Mucosa of gallbladder (tissue), 1 donor: ENCODE data around the gene ANK2. TPM values are rescaled to one million over a fixed set of nuclear protein-coding genes. Genes with fewer than 3 reads are reported as not detected.

ENCODE experiments used
- DNase-seq: peaks from one replicate; pipeline ENCODE4 v3.0.0-alpha.2; 2020; ENCODE audit warnings: low spot score
- total RNA-seq: library from RNA; stranded (reverse); gene quantifications from one replicate; pipeline ENCODE4 v1.2.1, GENCODE V29; 2021
- donor health status: DM: no; HTN: no; CAD: no.

Gene ANK2
- total RNA-seq, 1 donor from 2014 or later = 13.7 TPM

- no peak for DNase-seq
Measured at GRCh38 chr4:113336556-113336955, 287.1 kb downstream of the ANK2 start.

GRCh38 chr4:113339430-113339813, 290.0 kb downstream of the ANK2 start:
- DNase-seq = no peak

- no peak for DNase-seq
Measured at GRCh38 chr4:113344100-113344499, 294.6 kb downstream of the ANK2 start.

GRCh38 chr4:113347245-113347644, 297.8 kb downstream of the ANK2 start:
- no peak for DNase-seq

GRCh38 chr4:113349430-113349829, 300.0 kb downstream of the ANK2 start:
- DNase-seq = no peak

- no peak for DNase-seq
Measured at GRCh38 chr4:113350576-113350975, 301.1 kb downstream of the ANK2 start.

- DNase-seq = peak; percentile 44
Measured at GRCh38 chr4:113355550-113356371, 306.3 kb downstream of the ANK2 start.

- DNase-seq = no peak
Measured at GRCh38 chr4:113356453-113356852, 307.0 kb downstream of the ANK2 start.

- no peak for DNase-seq
Measured at GRCh38 chr4:113358784-113359183, 309.3 kb downstream of the ANK2 start.

GRCh38 chr4:113365377-113365776, 315.9 kb downstream of the ANK2 start:
- DNase-seq = no peak

- DNase-seq = no peak
Measured at GRCh38 chr4:113368056-113368455, 318.6 kb downstream of the ANK2 start.

GRCh38 chr4:113371111-113371510, 321.7 kb downstream of the ANK2 start:
- DNase-seq = no peak

- DNase-seq = no peak
Measured at GRCh38 chr4:113375964-113376666, 326.7 kb downstream of the ANK2 start.

GRCh38 chr4:113378836-113379235, 329.4 kb downstream of the ANK2 start:
- no peak for DNase-seq

- no peak for DNase-seq
Measured at GRCh38 chr4:113382704-113383103, 333.3 kb downstream of the ANK2 start.

GRCh38 chr4:113383111-113383785, 333.8 kb downstream of the ANK2 start:
- no peak for DNase-seq

- no peak for DNase-seq
Measured at GRCh38 chr4:113384600-113384999, 335.1 kb downstream of the ANK2 start.

GRCh38 chr4:113385281-113385899, 335.9 kb downstream of the ANK2 start:
- DNase-seq = no peak

GRCh38 chr4:113389160-113389559, 339.7 kb downstream of the ANK2 start:
- no peak for DNase-seq

GRCh38 chr4:113390850-113391249, 341.4 kb downstream of the ANK2 start:
- no peak for DNase-seq

GRCh38 chr4:113394108-113394729, 344.8 kb downstream of the ANK2 start:
- DNase-seq = no peak
